GM18499 (cell line): ENCODE measurements around the gene LRRC59.

Experiments
- ATAC-seq: cut with Tn5 transposase; IDR thresholded peaks from one replicate; pipeline ENCODE4 v1.9.1; 2021; ENCODE audit warnings: moderate number of reproducible peaks; ENCODE audit not compliant: insufficient read depth, unreplicated experiment

The LRRC59 gene

GRCh38 chr17:50363217-50364060 is 33.9 kb downstream of the LRRC59 start:
- ATAC-seq: no peak

- no peak for ATAC-seq
These were observed 34.7 kb downstream of the LRRC59 start for GRCh38 chr17:50362661-50363060.

- ATAC-seq: no peak
These were observed 35.5 kb downstream of the LRRC59 start for GRCh38 chr17:50361561-50362480.

GRCh38 chr17:50360486-50361115 is 36.7 kb downstream of the LRRC59 start:
- no peak for ATAC-seq

- no peak for ATAC-seq
These were observed 37.3 kb downstream of the LRRC59 start for GRCh38 chr17:50359998-50360461.

- ATAC-seq: no peak
These were observed 38.2 kb downstream of the LRRC59 start for GRCh38 chr17:50359005-50359699.

- no peak for ATAC-seq
These were observed 39.1 kb downstream of the LRRC59 start for GRCh38 chr17:50358177-50358576.

- no peak for ATAC-seq
These were observed 40.3 kb downstream of the LRRC59 start for GRCh38 chr17:50356892-50357510.

- no peak for ATAC-seq
These were observed 40.9 kb downstream of the LRRC59 start for GRCh38 chr17:50356418-50356817.

- ATAC-seq: no peak
These were observed 41.5 kb downstream of the LRRC59 start for GRCh38 chr17:50355701-50356341.

- ATAC-seq: no peak
These were observed 42.0 kb downstream of the LRRC59 start for GRCh38 chr17:50355336-50355700.

- no peak for ATAC-seq
These were observed 42.5 kb downstream of the LRRC59 start for GRCh38 chr17:50354776-50355175.

GRCh38 chr17:50354198-50354597 is 43.1 kb downstream of the LRRC59 start:
- no peak for ATAC-seq

- no peak for ATAC-seq
These were observed 43.6 kb downstream of the LRRC59 start for GRCh38 chr17:50353600-50354195.

- ATAC-seq: no peak
These were observed 44.4 kb downstream of the LRRC59 start for GRCh38 chr17:50352693-50353599.

- ATAC-seq: no peak
These were observed 45.1 kb downstream of the LRRC59 start for GRCh38 chr17:50352072-50352692.

- ATAC-seq: no peak
These were observed 46.6 kb downstream of the LRRC59 start for GRCh38 chr17:50350733-50351132.
